ENCODE results near the gene FHIT. TPM values are rescaled to one million over a fixed set of nuclear protein-coding genes. Genes with fewer than 3 reads are reported as not detected.

The FHIT gene
- total RNA-seq, 1 donor from 2014 or later: 22.6 TPM

DNA sequence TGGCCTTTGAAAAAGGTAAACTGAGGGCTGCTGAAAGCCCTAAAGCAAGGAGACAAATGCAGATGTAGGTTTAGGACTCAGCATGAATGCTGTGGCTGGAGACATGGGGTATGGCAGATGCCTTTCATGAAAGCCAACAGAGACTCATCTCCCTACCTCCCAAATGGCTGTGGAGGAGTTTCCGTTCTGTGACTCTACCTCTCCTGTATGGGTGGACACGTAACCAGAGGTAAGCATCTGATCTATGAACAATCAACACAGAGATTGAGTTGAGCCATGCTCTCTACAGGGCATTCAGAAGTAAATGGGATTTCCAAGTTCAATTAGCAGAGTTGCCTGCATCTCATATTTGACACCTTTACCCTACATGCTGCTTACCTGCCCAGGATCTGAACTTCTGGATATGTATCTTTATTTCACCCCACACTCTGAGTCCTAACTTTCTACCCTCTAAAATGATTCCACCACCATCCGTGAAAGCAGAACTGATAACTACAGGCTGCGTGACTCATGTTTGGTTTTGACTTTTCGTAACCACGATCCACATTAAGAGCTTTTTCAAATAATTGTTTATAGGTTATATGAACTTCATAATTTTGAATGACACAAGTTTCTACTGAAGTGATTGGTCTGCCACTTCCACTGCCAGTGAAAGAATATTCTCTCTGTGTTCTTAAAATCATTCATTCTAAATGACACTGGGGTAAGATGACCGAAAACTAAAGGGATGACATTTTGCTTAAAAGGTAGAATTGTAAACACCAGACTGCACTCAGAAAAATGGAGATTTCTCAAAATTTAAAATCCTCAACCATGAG is 1058.7 kb downstream of the FHIT start:
- intact Hi-C loops (cut with micrococcal nuclease): loop anchor here (1.0 to 5.0 kb wide), 9 partner anchors 36 to 1058 kb away; partner anchors contain the start of gene FHIT
- peak overlapping the region; percentile 62 for H3K4me3 Mint-ChIP-seq
- no peak for DNase-seq (ENCODE audit: low spot score)
- peaks cover 20% of the 10 kb centered on the region for H3K9me3 Mint-ChIP-seq
- peaks cover 58% of the 10 kb centered on the region for H3K4me1 Mint-ChIP-seq (ENCODE audit: low read depth)
- H3K27me3 Mint-ChIP-seq (ENCODE audit: insufficient read depth): no peaks in the 10 kb centered on the region
- peaks cover 10% of the 10 kb centered on the region for H3K36me3 Mint-ChIP-seq (ENCODE audit: low read depth)
- H3K27ac Mint-ChIP-seq: peak overlapping the region; percentile 94

DNA sequence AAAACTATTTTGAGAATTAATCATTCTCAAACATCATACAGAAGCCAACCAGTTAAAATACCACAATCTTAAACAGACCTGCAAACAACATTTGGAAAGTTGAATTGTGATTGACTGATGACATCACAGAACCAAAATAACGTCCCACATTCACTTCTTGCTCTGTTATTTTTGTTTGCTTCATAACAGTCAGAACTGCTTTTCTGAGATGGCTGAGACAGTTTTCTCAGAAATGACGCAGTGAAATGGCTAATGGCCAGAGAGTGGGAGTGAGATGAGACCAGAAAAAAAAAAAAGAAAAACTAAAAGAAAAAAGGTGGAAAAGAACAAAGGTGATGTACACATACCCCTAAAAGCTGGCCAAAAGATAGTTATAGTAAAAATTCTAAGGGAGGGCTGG is 1061.2 kb downstream of the FHIT start:
- peaks cover 71% of the 10 kb centered on the region for H3K4me1 Mint-ChIP-seq (ENCODE audit: low read depth)
- no peaks in the 10 kb centered on the region for H3K27me3 Mint-ChIP-seq (ENCODE audit: insufficient read depth)
- intact Hi-C loops (cut with micrococcal nuclease): loop anchor here (1.0 to 5.0 kb wide), 3 partner anchors 173 to 1331 kb away; no protein-coding TSS in a partner anchor
- H3K4me3 Mint-ChIP-seq: no peak overlapping the region
- H3K27ac Mint-ChIP-seq: peak overlapping the region; percentile 90
- H3K9me3 Mint-ChIP-seq: peaks cover 30% of the 10 kb centered on the region
- no peak for DNase-seq (ENCODE audit: low spot score)
- peaks cover 15% of the 10 kb centered on the region for H3K36me3 Mint-ChIP-seq (ENCODE audit: low read depth)

DNA sequence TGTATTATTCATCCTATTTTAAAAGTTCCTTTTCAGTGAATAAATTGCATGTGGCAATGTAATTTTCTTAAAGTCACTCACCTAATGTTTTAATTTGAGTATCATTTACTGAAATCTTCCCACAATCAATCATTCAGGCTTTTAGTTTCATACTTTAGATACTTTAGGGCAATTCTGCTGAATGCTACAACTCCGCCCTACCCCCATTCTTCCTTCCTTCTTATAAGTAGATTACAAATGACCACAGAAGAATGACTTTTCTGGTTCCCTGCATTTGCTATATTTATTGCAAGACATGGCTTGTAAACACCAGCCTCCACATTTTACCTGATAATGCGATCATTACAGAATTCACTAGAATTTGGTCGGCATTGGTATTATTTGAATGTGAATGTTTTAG is 1061.9 kb downstream of the FHIT start:
- DNase-seq (ENCODE audit: low spot score): no peak
- Mint-ChIP-seq H3K9me3 (peaks cover 25% of the 10 kb centered on the region), H3K27ac (peak overlapping the region; percentile 90), H3K36me3 (ENCODE audit: low read depth) (peaks cover 15% of the 10 kb centered on the region), H3K4me3 (peak overlapping the region; percentile 39), H3K27me3 (ENCODE audit: insufficient read depth) (no peaks in the 10 kb centered on the region), H3K4me1 (ENCODE audit: low read depth) (peaks cover 71% of the 10 kb centered on the region)
- intact Hi-C loops (cut with micrococcal nuclease): loop anchor here (1.0 to 2.0 kb wide), 3 partner anchors 254 to 803 kb away; no protein-coding TSS in a partner anchor

DNA sequence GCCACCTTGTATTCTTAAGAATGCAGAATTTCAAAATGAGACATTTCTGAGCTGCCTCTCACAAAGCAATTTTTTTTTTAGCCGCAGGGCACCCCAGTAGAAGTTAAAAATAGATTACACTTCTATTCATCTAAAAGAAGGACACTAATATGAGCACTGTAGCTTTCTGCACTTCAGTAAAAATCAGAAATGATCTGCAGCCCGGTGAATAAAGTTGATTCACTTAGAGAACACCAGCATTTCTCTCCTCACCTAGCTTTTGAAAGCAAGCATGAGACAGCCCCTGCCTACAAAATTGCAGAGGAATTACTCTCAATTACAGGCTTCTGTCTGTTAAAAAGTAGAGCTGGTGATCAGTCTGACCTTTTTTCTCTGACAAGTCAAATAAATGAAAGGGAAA is 1062.4 kb downstream of the FHIT start:
- intact Hi-C loops (cut with micrococcal nuclease): loop anchor here (1.0 to 2.0 kb wide), 6 partner anchors 109 to 903 kb away; no protein-coding TSS in a partner anchor
- no peak overlapping the region for H3K4me3 Mint-ChIP-seq
- H3K9me3 Mint-ChIP-seq: peaks cover 20% of the 10 kb centered on the region
- peak overlapping the region; percentile 90 for H3K27ac Mint-ChIP-seq
- H3K36me3 Mint-ChIP-seq (ENCODE audit: low read depth): peaks cover 14% of the 10 kb centered on the region
- DNase-seq (ENCODE audit: low spot score): no peak
- peaks cover 68% of the 10 kb centered on the region for H3K4me1 Mint-ChIP-seq (ENCODE audit: low read depth)
- H3K27me3 Mint-ChIP-seq (ENCODE audit: insufficient read depth): no peaks in the 10 kb centered on the region

DNA sequence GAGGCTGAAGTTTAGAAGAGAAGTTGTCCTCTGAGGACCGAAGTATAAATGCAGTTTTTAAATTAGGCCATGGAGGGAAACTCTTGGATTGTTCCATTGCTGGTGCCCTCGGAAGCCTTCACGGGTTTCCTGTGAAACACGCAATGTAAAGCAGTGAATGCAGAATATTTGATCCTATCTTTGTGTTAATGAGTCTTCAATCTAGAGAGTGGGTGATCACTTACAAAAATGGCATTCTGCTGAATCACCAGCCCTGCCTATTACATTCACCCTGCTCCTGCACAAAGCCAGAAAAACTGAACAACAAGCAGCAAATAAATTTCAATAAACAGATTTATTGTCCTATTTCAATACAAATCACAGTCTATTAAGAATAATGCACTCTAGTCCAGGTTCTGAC is 1063.9 kb downstream of the FHIT start:
- no peaks in the 10 kb centered on the region for H3K27me3 Mint-ChIP-seq (ENCODE audit: insufficient read depth)
- no peak overlapping the region for H3K27ac Mint-ChIP-seq
- intact Hi-C loops (cut with micrococcal nuclease): no loop called here
- peaks cover 54% of the 10 kb centered on the region for H3K4me1 Mint-ChIP-seq (ENCODE audit: low read depth)
- H3K36me3 Mint-ChIP-seq (ENCODE audit: low read depth): peaks cover 5% of the 10 kb centered on the region
- no peak for DNase-seq (ENCODE audit: low spot score)
- H3K4me3 Mint-ChIP-seq: no peak overlapping the region
- H3K9me3 Mint-ChIP-seq: peaks cover 10% of the 10 kb centered on the region

DNA sequence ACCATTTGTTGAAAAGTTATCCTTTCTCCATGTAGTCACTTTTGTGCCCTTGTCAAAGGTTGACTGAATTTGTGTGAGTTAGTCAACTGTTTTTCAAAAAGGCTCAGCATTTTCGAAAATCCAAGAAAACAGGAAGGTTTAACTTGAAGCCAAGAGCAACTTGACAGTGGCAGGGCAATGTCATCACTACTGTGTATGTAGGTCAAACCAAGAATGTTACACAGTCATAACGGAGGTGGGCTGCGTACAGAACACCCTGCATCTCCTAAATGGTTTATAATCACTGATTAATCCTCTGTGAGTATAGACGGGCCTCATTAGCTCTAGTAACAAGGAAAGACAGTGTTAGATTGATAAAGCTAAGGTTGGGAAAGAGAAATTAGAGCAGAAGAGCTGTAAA is 1064.9 kb downstream of the FHIT start:
- H3K4me3 Mint-ChIP-seq: no peak overlapping the region
- peaks cover 6% of the 10 kb centered on the region for H3K36me3 Mint-ChIP-seq (ENCODE audit: low read depth)
- peaks cover 45% of the 10 kb centered on the region for H3K4me1 Mint-ChIP-seq (ENCODE audit: low read depth)
- no peak for DNase-seq (ENCODE audit: low spot score)
- peaks cover 16% of the 10 kb centered on the region for H3K9me3 Mint-ChIP-seq
- H3K27me3 Mint-ChIP-seq (ENCODE audit: insufficient read depth): no peaks in the 10 kb centered on the region
- no peak overlapping the region for H3K27ac Mint-ChIP-seq
- intact Hi-C loops (cut with micrococcal nuclease): no loop called here

DNA sequence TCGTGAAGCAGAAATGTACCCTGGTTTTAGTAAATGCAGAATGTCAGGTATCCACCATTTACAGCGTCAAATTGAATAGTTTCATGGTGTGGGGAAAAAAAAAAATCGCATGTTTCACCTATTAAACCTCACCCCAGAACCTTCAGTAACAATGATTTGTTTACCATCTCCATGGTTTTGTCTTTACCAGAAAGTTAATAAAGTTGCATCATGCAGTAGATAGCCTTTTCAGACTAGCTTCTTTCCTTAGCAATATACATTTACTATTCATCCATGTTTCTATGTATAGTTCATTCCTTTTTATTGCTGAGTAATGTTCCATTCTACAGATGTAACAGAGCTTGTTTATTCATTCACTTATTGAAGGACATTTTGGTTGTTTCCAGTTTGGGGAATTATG is 1066.1 kb downstream of the FHIT start:
- Mint-ChIP-seq H3K4me1 (ENCODE audit: low read depth) (peaks cover 39% of the 10 kb centered on the region), H3K27me3 (ENCODE audit: insufficient read depth) (no peaks in the 10 kb centered on the region), H3K36me3 (ENCODE audit: low read depth) (peaks cover 6% of the 10 kb centered on the region), H3K9me3 (peaks cover 16% of the 10 kb centered on the region), H3K4me3 (no peak overlapping the region), H3K27ac (no peak overlapping the region)
- no peak for DNase-seq (ENCODE audit: low spot score)
- intact Hi-C loops (cut with micrococcal nuclease): no loop called here

DNA sequence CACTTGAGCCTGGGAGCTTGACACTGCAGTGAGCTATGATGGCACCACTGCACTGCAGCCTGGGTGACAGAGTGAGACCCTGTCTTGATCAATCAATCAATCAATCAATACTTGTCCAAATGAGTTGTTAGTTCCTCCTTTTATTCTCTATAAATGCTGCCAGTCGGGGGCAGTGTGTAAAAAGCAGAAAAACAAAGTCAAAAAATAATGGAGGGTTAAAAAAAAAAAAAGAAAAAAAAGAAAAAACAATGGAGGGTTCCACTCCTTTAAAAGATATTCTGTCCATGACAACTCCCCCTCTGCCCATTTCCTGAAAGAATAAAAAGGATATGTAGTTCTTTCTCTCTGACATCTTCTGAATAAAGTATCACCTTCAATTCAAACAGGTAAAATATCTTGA is 1068.6 kb downstream of the FHIT start:
- Mint-ChIP-seq H3K27me3 (ENCODE audit: insufficient read depth) (no peaks in the 10 kb centered on the region), H3K36me3 (ENCODE audit: low read depth) (peaks cover 6% of the 10 kb centered on the region), H3K27ac (no peak overlapping the region), H3K4me3 (no peak overlapping the region), H3K9me3 (peaks cover 16% of the 10 kb centered on the region), H3K4me1 (ENCODE audit: low read depth) (peaks cover 16% of the 10 kb centered on the region)
- intact Hi-C loops (cut with micrococcal nuclease): no loop called here
- DNase-seq (ENCODE audit: low spot score): no peak

DNA sequence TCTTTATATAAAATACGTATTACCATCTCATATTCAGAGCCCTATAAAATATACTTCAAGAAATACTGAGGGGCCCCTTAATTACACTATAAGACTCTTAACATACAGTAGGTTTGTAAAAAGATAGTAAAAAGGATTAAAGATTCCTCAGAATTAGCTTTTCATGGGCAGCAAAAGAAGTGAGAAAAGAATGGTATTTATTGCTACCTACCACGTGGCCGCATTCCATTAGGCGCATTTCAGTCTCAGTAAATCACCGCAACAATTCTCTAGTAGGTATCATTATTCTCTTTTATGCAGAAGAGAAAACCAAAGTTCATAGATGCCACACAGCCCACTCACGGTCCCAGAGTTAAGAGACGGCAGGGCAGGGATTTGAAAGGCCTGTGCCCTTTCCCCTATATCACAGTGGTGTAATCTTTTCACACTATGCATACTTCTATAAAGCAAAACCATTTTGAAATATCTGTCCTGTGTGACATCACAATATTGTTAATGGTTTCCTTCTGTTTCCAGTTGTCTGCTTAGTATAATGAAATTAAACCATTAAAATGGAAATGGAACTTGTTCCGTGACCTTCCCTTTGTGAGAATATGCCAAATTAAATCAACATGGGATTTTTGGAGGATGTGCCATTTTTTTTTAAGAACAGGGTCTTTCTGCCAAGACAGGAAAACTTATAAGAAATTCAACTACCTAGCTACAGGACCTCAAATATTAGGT is 1072.2 kb downstream of the FHIT start:
- Mint-ChIP-seq H3K27me3 (ENCODE audit: insufficient read depth) (no peaks in the 10 kb centered on the region), H3K4me3 (no peak overlapping the region), H3K27ac (no peak overlapping the region), H3K9me3 (peaks cover 6% of the 10 kb centered on the region), H3K4me1 (ENCODE audit: low read depth) (peaks cover 6% of the 10 kb centered on the region), H3K36me3 (ENCODE audit: low read depth) (peaks cover 2% of the 10 kb centered on the region)
- intact Hi-C loops (cut with micrococcal nuclease): no loop called here
- no peak for DNase-seq (ENCODE audit: low spot score)

DNA sequence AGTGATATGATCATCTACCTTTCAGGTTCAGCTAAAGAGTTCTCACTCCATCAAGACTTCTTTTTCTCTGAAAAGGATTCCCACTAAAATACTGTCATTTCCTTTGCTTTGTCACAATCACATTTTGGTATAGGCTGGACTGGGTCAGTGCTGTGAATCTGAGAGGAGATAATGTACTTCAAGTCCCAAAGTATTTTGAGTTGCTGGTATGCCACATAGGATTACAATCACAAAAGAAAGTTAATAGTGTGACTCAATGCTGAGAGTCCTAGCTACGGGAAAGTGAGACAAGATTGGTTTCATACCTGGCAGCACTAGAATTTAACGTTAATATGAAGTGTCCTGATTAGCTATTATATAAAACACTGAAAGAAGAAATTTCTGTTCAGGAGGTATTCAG is 1073.5 kb downstream of the FHIT start:
- H3K27ac Mint-ChIP-seq: no peak overlapping the region
- H3K27me3 Mint-ChIP-seq (ENCODE audit: insufficient read depth): no peaks in the 10 kb centered on the region
- no peak overlapping the region for H3K4me3 Mint-ChIP-seq
- H3K4me1 Mint-ChIP-seq (ENCODE audit: low read depth): peaks cover 6% of the 10 kb centered on the region
- H3K9me3 Mint-ChIP-seq: peaks cover 6% of the 10 kb centered on the region
- intact Hi-C loops (cut with micrococcal nuclease): no loop called here
- H3K36me3 Mint-ChIP-seq (ENCODE audit: low read depth): peaks cover 2% of the 10 kb centered on the region
- DNase-seq (ENCODE audit: low spot score): no peak

DNA sequence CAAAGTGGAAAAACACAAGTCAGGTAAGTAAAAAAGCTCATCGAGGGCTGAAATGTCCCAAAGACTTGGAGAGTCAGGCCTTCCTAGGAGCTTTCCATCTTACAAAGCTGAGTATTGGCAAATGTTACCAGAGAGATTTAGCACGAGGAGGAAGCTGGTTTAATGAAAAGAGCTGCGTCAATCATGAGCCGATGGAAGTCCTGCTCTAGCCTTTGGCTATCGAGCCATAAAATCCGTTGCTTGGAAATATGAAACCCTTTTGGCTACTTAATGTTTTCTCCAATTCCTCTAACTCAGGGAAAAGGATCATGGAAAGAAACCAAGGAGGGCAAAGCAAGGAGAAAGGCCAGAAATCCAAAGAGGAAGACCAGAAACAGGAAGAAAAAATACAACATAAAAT is 1074.6 kb downstream of the FHIT start:
- H3K36me3 Mint-ChIP-seq (ENCODE audit: low read depth): no peaks in the 10 kb centered on the region
- intact Hi-C loops (cut with micrococcal nuclease): no loop called here
- no peak overlapping the region for H3K27ac Mint-ChIP-seq
- H3K9me3 Mint-ChIP-seq: no peaks in the 10 kb centered on the region
- DNase-seq (ENCODE audit: low spot score): no peak
- no peak overlapping the region for H3K4me3 Mint-ChIP-seq
- H3K27me3 Mint-ChIP-seq (ENCODE audit: insufficient read depth): no peaks in the 10 kb centered on the region
- H3K4me1 Mint-ChIP-seq (ENCODE audit: low read depth): peaks cover 10% of the 10 kb centered on the region

DNA sequence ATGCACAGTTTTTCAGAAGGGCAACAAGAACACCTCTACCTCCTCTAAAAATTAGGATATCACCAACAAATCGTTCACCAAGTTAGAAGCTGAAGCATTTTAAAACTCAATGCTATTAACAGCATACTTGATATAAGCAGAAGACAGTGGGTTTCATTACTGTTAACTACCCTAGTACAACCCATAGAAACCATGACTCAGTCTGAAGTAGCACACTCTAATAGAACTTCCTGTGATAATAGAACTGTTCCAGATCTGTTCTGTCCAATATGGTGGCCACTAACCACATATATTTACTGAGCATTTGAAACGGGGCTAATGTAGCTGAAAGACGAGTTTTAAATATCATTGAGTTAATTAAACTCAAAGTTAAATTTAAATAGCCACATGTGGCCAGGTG is 1075.6 kb downstream of the FHIT start:
- intact Hi-C loops (cut with micrococcal nuclease): no loop called here
- Mint-ChIP-seq H3K9me3 (no peaks in the 10 kb centered on the region), H3K27ac (no peak overlapping the region), H3K36me3 (ENCODE audit: low read depth) (no peaks in the 10 kb centered on the region), H3K4me3 (no peak overlapping the region), H3K4me1 (ENCODE audit: low read depth) (peaks cover 16% of the 10 kb centered on the region), H3K27me3 (ENCODE audit: insufficient read depth) (no peaks in the 10 kb centered on the region)
- DNase-seq (ENCODE audit: low spot score): no peak

DNA sequence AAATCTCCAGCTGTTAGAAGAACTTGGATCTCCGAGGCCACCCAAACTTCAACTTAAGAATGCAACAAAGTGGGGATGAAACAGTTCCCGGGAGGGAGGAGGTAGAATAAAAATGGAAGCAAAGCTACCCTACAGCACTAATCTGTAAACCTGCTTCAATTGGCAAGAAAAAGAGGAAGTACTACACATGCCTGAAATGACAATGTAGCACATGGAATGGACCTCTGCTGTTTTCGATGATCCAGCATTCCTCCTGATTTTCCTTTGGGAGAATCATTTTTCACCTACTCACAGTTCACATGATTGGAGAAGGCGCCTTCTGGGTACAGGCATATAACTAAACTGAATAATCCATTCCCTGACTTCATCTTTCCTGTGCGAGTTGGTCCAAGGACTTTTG is 1081.5 kb downstream of the FHIT start:
- DNase-seq (ENCODE audit: low spot score): no peak
- no peaks in the 10 kb centered on the region for H3K36me3 Mint-ChIP-seq (ENCODE audit: low read depth)
- no peaks in the 10 kb centered on the region for H3K27me3 Mint-ChIP-seq (ENCODE audit: insufficient read depth)
- H3K9me3 Mint-ChIP-seq: no peaks in the 10 kb centered on the region
- intact Hi-C loops (cut with micrococcal nuclease): no loop called here
- no peak overlapping the region for H3K4me3 Mint-ChIP-seq
- no peak overlapping the region for H3K27ac Mint-ChIP-seq
- peaks cover 10% of the 10 kb centered on the region for H3K4me1 Mint-ChIP-seq (ENCODE audit: low read depth)
